Testis (tissue), 3 donors: ENCODE measurements around the gene SLAMF9. TPM values are rescaled to one million over a fixed set of nuclear protein-coding genes. Genes with fewer than 3 reads are reported as not detected.

Experiments
- DNase-seq: peaks from one replicate; pipeline ENCODE4 v3.0.0-alpha.2; 2019
- H3K27ac ChIP-seq, 2 donors: fragments of 200-600 bp; sonication (generic); one replicate each; pipeline ENCODE4 v1.5.1; 2019
- H3K27me3 ChIP-seq: fragments of 200-600 bp; sonication (generic); one replicate; pipeline ENCODE4 v1.5.1; 2019
- H3K36me3 ChIP-seq: fragments of 200-600 bp; sonication (generic); one replicate; pipeline ENCODE4 v1.5.1; 2017; ENCODE audit warnings: low read depth; ENCODE audit errors: missing control alignments
- H3K4me1 ChIP-seq: fragments of 200-600 bp; sonication (generic); one replicate; pipeline ENCODE4 v1.5.1; 2019
- H3K4me3 ChIP-seq, 2 donors: fragments of 200-600 bp; sonication (generic); one replicate each; pipeline ENCODE4 v1.5.1; 2017 to 2019
- H3K9me3 ChIP-seq: fragments of 200-600 bp; sonication (generic); one replicate; pipeline ENCODE4 v1.5.1; 2017
- CTCF ChIP-seq, 3 experiments: fragments of 450-650 bp in 2 of 3; fragments of 200-600 bp in 1 of 3; sonication (generic) in 1 of 3; IDR thresholded peaks; one replicate each; pipeline ENCODE4 v1.5.1; 2016 to 2019; ENCODE audit warnings: antibody characterized with exemption in 3 of 3, mild to moderate bottlenecking in 2 of 3, moderate library complexity in 1 of 3
- POLR2A ChIP-seq: fragments of 450-650 bp; IDR thresholded peaks from one replicate; pipeline ENCODE4 v1.6.1; 2017; ENCODE audit warnings: antibody characterized with exemption, mild to moderate bottlenecking, moderate library complexity
- WGBS, 2 donors: methylation state at CpG; one replicate each; pipeline ENCODE4 v1.1.5; 2018; 5-methylcytosine and 5-hydroxymethylcytosine counted together
- intact Hi-C: fragments of 100-400 bp; cut with DNase I; formaldehyde crosslinking; loops from one replicate; pipeline ENCODE4 v1.15.1; 2023; ENCODE audit warnings: low total_unique reads
- polyA plus RNA-seq: library from polyadenylated mRNA; stranded (reverse); fragments of 350-450 nt; fragmentation: Illumina TruSeq; extraction: RNeasy Lipid Tissue Mini Kit (QIAGEN cat#74804); gene quantifications from one replicate; pipeline ENCODE4 v1.2.3, GENCODE V29; 2014; ENCODE audit warnings: low read depth, low replicate concordance; ENCODE audit not compliant: insufficient read depth
- total RNA-seq, 2 donors: library from RNA; depleted of rRNA; stranded (reverse); fragments of >200 nt; gene quantifications; one replicate each; pipeline ENCODE4 v1.2.3, GENCODE V29; 2016

The SLAMF9 gene
- total and polyA plus RNA-seq, 3 donors from 2014 or later = 0.74 to 2.0 TPM; not detected in 1

- 96 to 99% methylated on average over 3 of the region's 3 CpGs for WGBS, 2 donors
- Histone ChIP-seq H3K9me3 (no peaks in the 10 kb centered on the region), H3K36me3 (no peaks in the 10 kb centered on the region), H3K4me1 (peaks cover 4% of the 10 kb centered on the region), H3K27ac (no peak overlapping the region), H3K27me3 (no peaks in the 10 kb centered on the region), H3K4me3 (no peak overlapping the region)
- intact Hi-C loops = no loop called here
- DNase-seq = no peak
- no peak for TF ChIP-seq POLR2A
- TF ChIP-seq CTCF (IDR thresholded peaks at IDR 0.05) = no peak
Measured at GRCh38 chr1:159968901-159969300, 14.9 kb upstream of the SLAMF9 start.

- no peaks in the 10 kb centered on the region for H3K36me3 ChIP-seq
- no peaks in the 10 kb centered on the region for H3K9me3 ChIP-seq
- no peaks in the 10 kb centered on the region for H3K4me1 ChIP-seq
- H3K4me3 ChIP-seq = no peak overlapping the region
- intact Hi-C loops = no loop called here
- no peak overlapping the region for H3K27ac ChIP-seq
- no peak for DNase-seq
- no peaks in the 10 kb centered on the region for H3K27me3 ChIP-seq
- 82 to 86% methylated on average over 2 of the region's 2 CpGs for WGBS, 2 donors
- TF ChIP-seq CTCF (IDR thresholded peaks at IDR 0.05) (no peak), POLR2A (no peak)
Measured at GRCh38 chr1:159965263-159965662, 11.2 kb upstream of the SLAMF9 start.

GRCh38 chr1:159964144-159964543 is 10.1 kb upstream of the SLAMF9 start:
- Histone ChIP-seq H3K27me3 (no peaks in the 10 kb centered on the region), H3K4me3 (no peak overlapping the region), H3K9me3 (no peaks in the 10 kb centered on the region), H3K27ac (no peak overlapping the region), H3K36me3 (no peaks in the 10 kb centered on the region), H3K4me1 (no peaks in the 10 kb centered on the region)
- no peak for TF ChIP-seq POLR2A
- TF ChIP-seq CTCF (IDR thresholded peaks at IDR 0.05) = no peak
- WGBS, 2 donors = 44 to 61% methylated on average over 3 of the region's 3 CpGs
- intact Hi-C loops = no loop called here
- DNase-seq = no peak

GRCh38 chr1:159962176-159962575 is 8.1 kb upstream of the SLAMF9 start:
- H3K27me3 ChIP-seq = no peaks in the 10 kb centered on the region
- DNase-seq = no peak
- H3K4me1 ChIP-seq = no peaks in the 10 kb centered on the region
- WGBS, 2 donors = 92 to 98% methylated on average over 11 of the region's 11 CpGs
- intact Hi-C loops = no loop called here
- no peak for TF ChIP-seq POLR2A
- no peaks in the 10 kb centered on the region for H3K9me3 ChIP-seq
- no peaks in the 10 kb centered on the region for H3K36me3 ChIP-seq
- H3K27ac ChIP-seq = no peak overlapping the region
- H3K4me3 ChIP-seq = no peak overlapping the region

- no peak overlapping the region for H3K27ac ChIP-seq
- no peak for DNase-seq
- no peaks in the 10 kb centered on the region for H3K36me3 ChIP-seq
- no peaks in the 10 kb centered on the region for H3K27me3 ChIP-seq
- intact Hi-C loops = no loop called here
- TF ChIP-seq CTCF (IDR thresholded peaks at IDR 0.05) (no peak), POLR2A (no peak)
- 86 to 91% methylated on average over 15 of the region's 15 CpGs for WGBS, 2 donors
- no peaks in the 10 kb centered on the region for H3K9me3 ChIP-seq
- H3K4me3 ChIP-seq = no peak overlapping the region
- no peaks in the 10 kb centered on the region for H3K4me1 ChIP-seq
Measured at GRCh38 chr1:159961636-159962035, 7.6 kb upstream of the SLAMF9 start.
